ENCODE measurements around the gene LENG8.

GRCh38 chr19:54420068-54420382 lies 29.0 kb upstream of the LENG8 start:
- TF ChIP-seq CTCF (IDR thresholded peaks at IDR 0.05), result no peak
- no peak for TF ChIP-seq EZH2 (IDR thresholded peaks at IDR 0.05)
